Measurements from ENCODE around the gene SHLD2. TPM values are rescaled to one million over a fixed set of nuclear protein-coding genes. Genes with fewer than 3 reads are reported as not detected.
"Not testable (repeated sequence)": the region's sequence is repeated elsewhere in the genome, so short reads cannot be mapped to it uniquely, and the experiment has no call there.

SHLD2 gene
- polyA plus RNA-seq, 4 donors, result 19.6 to 34.4 (median 27.2) TPM

GRCh38 chr10:87118122-87118521, 23.1 kb downstream of the SHLD2 start:
- not testable (repeated sequence) for H3K27ac ChIP-seq (ENCODE audit: low read depth in 1 of 3, low read length in 2 of 3); H3K27me3 ChIP-seq (ENCODE audit: control insufficient read depth in 3 of 3, insufficient read depth in 3 of 3, low read length in 3 of 3); H3K9me3 ChIP-seq (ENCODE audit: control insufficient read depth in 2 of 2, insufficient read depth in 1 of 2, low read depth in 1 of 2, low read length in 1 of 2); H3K36me3 ChIP-seq (ENCODE audit: control insufficient read depth in 3 of 3, insufficient read depth in 2 of 3, low read depth in 1 of 3, low read length in 3 of 3); H3K4me3 ChIP-seq (ENCODE audit: low read depth in 1 of 3, low read length in 3 of 3); DNase-seq; H3K4me1 ChIP-seq (ENCODE audit: control insufficient read depth in 3 of 3, insufficient read depth in 2 of 3, low read depth in 1 of 3, low read length in 2 of 3); FAIRE-seq
- WGBS, 3 donors, result 71 to 100% (median 78%) methylated on average over 1 of the region's 1 CpG

DNA sequence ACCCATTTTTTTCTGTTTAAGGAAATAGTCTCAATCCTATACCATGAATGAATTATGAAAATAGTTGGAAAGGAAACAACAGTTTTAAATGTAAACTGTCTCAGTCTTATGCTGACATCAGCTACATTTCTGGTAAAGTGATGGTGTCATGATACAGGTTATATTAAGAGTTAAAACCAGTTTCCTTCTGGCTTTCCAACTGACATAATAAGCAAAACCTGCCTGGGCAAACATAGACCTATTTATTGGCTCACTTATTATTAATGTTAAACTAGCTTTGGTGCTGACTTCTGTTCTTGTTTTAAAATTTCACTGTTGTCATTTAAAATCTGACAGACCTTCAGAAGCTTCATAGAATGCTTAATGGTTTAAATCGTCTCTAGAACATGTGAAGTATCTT, 24.0 kb downstream of the SHLD2 start:
- H3K4me1 ChIP-seq (ENCODE audit: control insufficient read depth in 3 of 3, insufficient read depth in 2 of 3, low read depth in 1 of 3, low read length in 2 of 3); H3K9me3 ChIP-seq (ENCODE audit: control insufficient read depth in 2 of 2, insufficient read depth in 1 of 2, low read depth in 1 of 2, low read length in 1 of 2); DNase-seq; H3K27me3 ChIP-seq (ENCODE audit: control insufficient read depth in 3 of 3, insufficient read depth in 3 of 3, low read length in 3 of 3); H3K27ac ChIP-seq (ENCODE audit: low read depth in 1 of 3, low read length in 2 of 3); H3K4me3 ChIP-seq (ENCODE audit: low read depth in 1 of 3, low read length in 3 of 3); FAIRE-seq; H3K36me3 ChIP-seq (ENCODE audit: control insufficient read depth in 3 of 3, insufficient read depth in 2 of 3, low read depth in 1 of 3, low read length in 3 of 3): not testable (repeated sequence)
- WGBS, 3 donors, result 100% methylated on average over 1 of the region's 1 CpG; no CpG with 5 or more reads in 1 of the 3 donors

DNA sequence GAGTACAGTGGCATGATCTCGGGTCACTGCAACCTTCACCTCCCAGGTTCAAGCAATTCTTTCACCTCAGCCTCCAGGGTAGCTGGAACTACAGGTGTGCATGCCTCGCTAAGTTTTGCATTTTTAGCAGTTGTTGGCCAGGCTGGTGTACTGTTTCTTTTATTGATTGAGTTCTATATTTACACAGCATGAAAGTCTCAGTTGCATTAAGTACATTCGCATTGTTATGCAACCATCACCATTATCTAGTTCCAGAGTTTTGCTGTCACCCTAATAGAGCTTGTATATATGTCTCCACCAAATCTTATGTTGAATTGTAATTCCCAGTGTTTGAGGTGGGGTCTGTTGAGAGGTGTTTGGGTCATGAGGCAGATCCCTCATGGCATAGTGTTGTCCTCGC, 28.3 kb downstream of the SHLD2 start:
- H3K27me3 ChIP-seq (ENCODE audit: control insufficient read depth in 3 of 3, insufficient read depth in 3 of 3, low read length in 3 of 3); H3K4me1 ChIP-seq (ENCODE audit: control insufficient read depth in 3 of 3, insufficient read depth in 2 of 3, low read depth in 1 of 3, low read length in 2 of 3); H3K9me3 ChIP-seq (ENCODE audit: control insufficient read depth in 2 of 2, insufficient read depth in 1 of 2, low read depth in 1 of 2, low read length in 1 of 2); H3K36me3 ChIP-seq (ENCODE audit: control insufficient read depth in 3 of 3, insufficient read depth in 2 of 3, low read depth in 1 of 3, low read length in 3 of 3); DNase-seq; H3K27ac ChIP-seq (ENCODE audit: low read depth in 1 of 3, low read length in 2 of 3); FAIRE-seq; H3K4me3 ChIP-seq (ENCODE audit: low read depth in 1 of 3, low read length in 3 of 3): not testable (repeated sequence)
- 84 to 96% (median 86%) methylated on average over 3 of the region's 4 CpGs for WGBS, 3 donors

GRCh38 chr10:87127048-87127447, 32.0 kb downstream of the SHLD2 start:
- 100% methylated on average over 1 of the region's 2 CpGs; no CpG with 5 or more reads in 2 of the 3 donors for WGBS, 3 donors
- not testable (repeated sequence) for H3K4me3 ChIP-seq (ENCODE audit: low read depth in 1 of 3, low read length in 3 of 3); DNase-seq; FAIRE-seq; H3K9me3 ChIP-seq (ENCODE audit: control insufficient read depth in 2 of 2, insufficient read depth in 1 of 2, low read depth in 1 of 2, low read length in 1 of 2); H3K27ac ChIP-seq (ENCODE audit: low read depth in 1 of 3, low read length in 2 of 3); H3K36me3 ChIP-seq (ENCODE audit: control insufficient read depth in 3 of 3, insufficient read depth in 2 of 3, low read depth in 1 of 3, low read length in 3 of 3); H3K4me1 ChIP-seq (ENCODE audit: control insufficient read depth in 3 of 3, insufficient read depth in 2 of 3, low read depth in 1 of 3, low read length in 2 of 3); H3K27me3 ChIP-seq (ENCODE audit: control insufficient read depth in 3 of 3, insufficient read depth in 3 of 3, low read length in 3 of 3)

DNA sequence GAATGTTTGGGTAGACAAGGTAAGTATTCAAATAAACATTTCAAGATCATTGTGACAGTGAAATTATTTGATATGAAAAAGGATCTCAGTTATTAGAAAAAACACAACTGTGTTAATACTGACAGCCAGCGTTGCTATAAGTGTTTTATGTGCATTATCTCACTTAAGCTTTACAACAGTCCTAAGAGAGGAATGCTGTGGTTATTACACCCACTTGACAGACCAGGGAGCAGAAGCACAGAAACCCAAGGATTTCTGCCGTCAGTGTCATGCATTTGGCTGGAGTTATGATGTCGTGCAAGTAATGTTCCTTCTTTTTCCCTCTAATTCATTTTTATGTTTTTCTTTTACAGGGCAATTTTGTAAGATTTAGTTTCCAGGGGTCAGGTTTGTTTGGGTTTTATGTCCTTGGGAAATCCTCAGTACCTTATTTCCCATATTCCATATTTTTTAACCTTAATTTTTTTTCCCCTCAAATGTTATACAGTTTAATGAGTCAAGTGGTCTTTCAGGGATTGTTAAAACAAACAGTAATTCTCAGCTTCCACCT, 32.7 kb downstream of the SHLD2 start:
- not testable (repeated sequence) for H3K9me3 ChIP-seq (ENCODE audit: control insufficient read depth in 2 of 2, insufficient read depth in 1 of 2, low read depth in 1 of 2, low read length in 1 of 2); H3K27ac ChIP-seq (ENCODE audit: low read depth in 1 of 3, low read length in 2 of 3); H3K36me3 ChIP-seq (ENCODE audit: control insufficient read depth in 3 of 3, insufficient read depth in 2 of 3, low read depth in 1 of 3, low read length in 3 of 3); FAIRE-seq; H3K27me3 ChIP-seq (ENCODE audit: control insufficient read depth in 3 of 3, insufficient read depth in 3 of 3, low read length in 3 of 3); H3K4me1 ChIP-seq (ENCODE audit: control insufficient read depth in 3 of 3, insufficient read depth in 2 of 3, low read depth in 1 of 3, low read length in 2 of 3); DNase-seq; H3K4me3 ChIP-seq (ENCODE audit: low read depth in 1 of 3, low read length in 3 of 3)
- WGBS, 3 donors, result 88 to 100% (median 90%) methylated on average over 2 of the region's 3 CpGs

DNA sequence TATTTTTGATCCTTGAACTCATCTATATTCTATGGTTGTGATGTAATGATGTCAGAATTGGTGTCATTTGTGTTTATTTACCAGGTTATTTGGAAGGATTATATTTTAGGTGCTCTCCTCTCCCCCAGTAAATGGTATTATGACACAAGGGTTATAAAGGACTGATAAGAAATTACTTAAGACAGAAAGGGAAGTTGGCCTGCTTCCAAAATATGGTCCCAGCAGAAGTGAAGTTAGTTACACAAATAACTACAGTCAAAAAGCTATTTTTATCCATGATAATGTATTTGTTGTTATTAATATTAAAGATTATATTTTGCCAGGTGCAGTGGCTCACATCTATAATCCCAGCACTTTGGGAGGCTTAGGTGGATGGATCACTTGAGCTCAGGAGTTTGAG, 37.2 kb downstream of the SHLD2 start:
- H3K27ac ChIP-seq (ENCODE audit: low read depth in 1 of 3, low read length in 2 of 3); H3K4me3 ChIP-seq (ENCODE audit: low read depth in 1 of 3, low read length in 3 of 3); H3K27me3 ChIP-seq (ENCODE audit: control insufficient read depth in 3 of 3, insufficient read depth in 3 of 3, low read length in 3 of 3); H3K4me1 ChIP-seq (ENCODE audit: control insufficient read depth in 3 of 3, insufficient read depth in 2 of 3, low read depth in 1 of 3, low read length in 2 of 3); H3K36me3 ChIP-seq (ENCODE audit: control insufficient read depth in 3 of 3, insufficient read depth in 2 of 3, low read depth in 1 of 3, low read length in 3 of 3); H3K9me3 ChIP-seq (ENCODE audit: control insufficient read depth in 2 of 2, insufficient read depth in 1 of 2, low read depth in 1 of 2, low read length in 1 of 2); FAIRE-seq: not testable (repeated sequence)
- DNase-seq, result peak; percentile 34 to 48

DNA sequence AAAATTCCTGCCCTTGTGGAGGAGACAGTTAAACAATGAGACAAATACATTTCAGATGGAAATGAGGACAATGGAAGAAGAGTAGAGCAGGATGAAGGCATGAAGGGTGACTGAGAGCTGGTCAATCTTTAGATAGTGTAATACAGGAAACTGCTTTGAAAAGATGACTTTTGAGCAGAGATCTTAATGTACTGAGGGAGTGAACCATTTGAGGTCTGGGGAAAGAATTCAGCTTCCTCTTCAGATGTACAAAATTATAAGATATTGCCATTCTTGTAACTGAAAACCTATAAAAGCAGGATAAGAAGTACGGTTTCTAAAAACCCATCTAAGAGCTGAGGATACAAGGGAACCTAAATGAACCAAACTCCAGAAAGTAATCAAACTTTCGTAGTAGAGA, 38.9 kb downstream of the SHLD2 start:
- H3K36me3 ChIP-seq (ENCODE audit: control insufficient read depth in 3 of 3, insufficient read depth in 2 of 3, low read depth in 1 of 3, low read length in 3 of 3); DNase-seq; H3K4me1 ChIP-seq (ENCODE audit: control insufficient read depth in 3 of 3, insufficient read depth in 2 of 3, low read depth in 1 of 3, low read length in 2 of 3); H3K4me3 ChIP-seq (ENCODE audit: low read depth in 1 of 3, low read length in 3 of 3); H3K27me3 ChIP-seq (ENCODE audit: control insufficient read depth in 3 of 3, insufficient read depth in 3 of 3, low read length in 3 of 3); H3K9me3 ChIP-seq (ENCODE audit: control insufficient read depth in 2 of 2, insufficient read depth in 1 of 2, low read depth in 1 of 2, low read length in 1 of 2); H3K27ac ChIP-seq (ENCODE audit: low read depth in 1 of 3, low read length in 2 of 3); FAIRE-seq: not testable (repeated sequence)
- WGBS, 3 donors, result 81 to 93% (median 89%) methylated on average over 2 of the region's 2 CpGs

DNA sequence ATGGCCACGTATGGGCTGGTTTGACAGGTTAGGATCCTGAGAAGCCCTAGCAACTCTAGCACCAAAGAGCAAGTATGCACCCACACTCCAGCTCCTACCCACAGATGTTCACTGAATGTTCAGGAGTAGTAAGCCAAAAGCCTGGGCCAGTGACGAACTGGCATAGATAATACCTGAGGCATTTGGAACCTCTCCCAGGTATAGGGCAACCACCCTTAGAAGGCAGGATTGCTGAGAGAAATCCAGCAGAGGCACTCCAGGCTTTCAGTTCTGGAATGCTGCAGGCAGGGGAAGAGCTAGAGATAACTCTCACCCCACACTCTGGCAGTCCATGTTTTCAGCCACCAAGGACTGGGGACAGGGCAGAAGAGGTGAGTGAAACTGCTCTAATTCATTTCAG, 39.4 kb downstream of the SHLD2 start:
- H3K9me3 ChIP-seq (ENCODE audit: control insufficient read depth in 2 of 2, insufficient read depth in 1 of 2, low read depth in 1 of 2, low read length in 1 of 2); H3K27ac ChIP-seq (ENCODE audit: low read depth in 1 of 3, low read length in 2 of 3); H3K4me1 ChIP-seq (ENCODE audit: control insufficient read depth in 3 of 3, insufficient read depth in 2 of 3, low read depth in 1 of 3, low read length in 2 of 3); H3K4me3 ChIP-seq (ENCODE audit: low read depth in 1 of 3, low read length in 3 of 3); FAIRE-seq; H3K36me3 ChIP-seq (ENCODE audit: control insufficient read depth in 3 of 3, insufficient read depth in 2 of 3, low read depth in 1 of 3, low read length in 3 of 3); DNase-seq; H3K27me3 ChIP-seq (ENCODE audit: control insufficient read depth in 3 of 3, insufficient read depth in 3 of 3, low read length in 3 of 3): not testable (repeated sequence)
- WGBS, 3 donors, result 56 to 100% (median 100%) methylated on average over 1 to 2 of the region's 2 CpGs

GRCh38 chr10:87137478-87137877, 42.5 kb downstream of the SHLD2 start:
- not testable (repeated sequence) for H3K4me3 ChIP-seq (ENCODE audit: low read depth in 1 of 3, low read length in 3 of 3); H3K9me3 ChIP-seq (ENCODE audit: control insufficient read depth in 2 of 2, insufficient read depth in 1 of 2, low read depth in 1 of 2, low read length in 1 of 2); H3K4me1 ChIP-seq (ENCODE audit: control insufficient read depth in 3 of 3, insufficient read depth in 2 of 3, low read depth in 1 of 3, low read length in 2 of 3); H3K36me3 ChIP-seq (ENCODE audit: control insufficient read depth in 3 of 3, insufficient read depth in 2 of 3, low read depth in 1 of 3, low read length in 3 of 3); FAIRE-seq; H3K27ac ChIP-seq (ENCODE audit: low read depth in 1 of 3, low read length in 2 of 3); DNase-seq; H3K27me3 ChIP-seq (ENCODE audit: control insufficient read depth in 3 of 3, insufficient read depth in 3 of 3, low read length in 3 of 3)
